ENCODE measurements around the gene AMHR2. TPM values are rescaled to one million over a fixed set of nuclear protein-coding genes. Genes with fewer than 3 reads are reported as not detected.

Gene AMHR2
- total and polyA plus RNA-seq, 3 donors from 2014 or later, result 33.9 to 42.1 (median 39.0) TPM

DNA sequence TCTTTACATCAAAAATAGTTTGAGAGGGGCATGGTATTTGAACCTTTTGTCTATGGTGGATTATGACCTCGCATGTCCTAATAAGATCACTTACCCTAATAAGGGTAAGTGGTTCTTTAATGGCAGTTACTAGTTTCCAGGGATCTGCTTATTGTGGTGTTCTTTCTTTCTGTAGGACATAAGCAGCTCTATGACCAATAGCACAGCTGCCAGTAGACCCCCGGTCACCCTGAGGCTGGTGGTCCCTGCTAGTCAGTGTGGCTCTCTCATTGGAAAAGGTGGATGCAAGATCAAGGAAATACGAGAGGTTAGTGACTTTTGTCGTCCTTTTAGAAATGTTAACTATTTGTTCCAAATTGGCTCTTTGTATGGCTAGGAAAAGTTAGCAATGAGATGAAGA is 35.4 kb downstream of the AMHR2 start:
- WGBS, 2 donors, result 67 to 70% methylated on average over 4 of the region's 4 CpGs
- H3K9me3 ChIP-seq, result no peaks in the 10 kb centered on the region
- H3K27ac ChIP-seq, result no peak overlapping the region
- peaks cover 18% of the 10 kb centered on the region for H3K4me1 ChIP-seq
- no peak overlapping the region for H3K4me3 ChIP-seq
- DNase-seq, result no peak
- H3K27me3 ChIP-seq, result no peaks in the 10 kb centered on the region
- TF ChIP-seq, protein P1, sequence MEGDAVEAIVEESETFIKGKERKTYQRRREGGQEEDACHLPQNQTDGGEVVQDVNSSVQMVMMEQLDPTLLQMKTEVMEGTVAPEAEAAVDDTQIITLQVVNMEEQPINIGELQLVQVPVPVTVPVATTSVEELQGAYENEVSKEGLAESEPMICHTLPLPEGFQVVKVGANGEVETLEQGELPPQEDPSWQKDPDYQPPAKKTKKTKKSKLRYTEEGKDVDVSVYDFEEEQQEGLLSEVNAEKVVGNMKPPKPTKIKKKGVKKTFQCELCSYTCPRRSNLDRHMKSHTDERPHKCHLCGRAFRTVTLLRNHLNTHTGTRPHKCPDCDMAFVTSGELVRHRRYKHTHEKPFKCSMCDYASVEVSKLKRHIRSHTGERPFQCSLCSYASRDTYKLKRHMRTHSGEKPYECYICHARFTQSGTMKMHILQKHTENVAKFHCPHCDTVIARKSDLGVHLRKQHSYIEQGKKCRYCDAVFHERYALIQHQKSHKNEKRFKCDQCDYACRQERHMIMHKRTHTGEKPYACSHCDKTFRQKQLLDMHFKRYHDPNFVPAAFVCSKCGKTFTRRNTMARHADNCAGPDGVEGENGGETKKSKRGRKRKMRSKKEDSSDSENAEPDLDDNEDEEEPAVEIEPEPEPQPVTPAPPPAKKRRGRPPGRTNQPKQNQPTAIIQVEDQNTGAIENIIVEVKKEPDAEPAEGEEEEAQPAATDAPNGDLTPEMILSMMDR (IDR thresholded peaks at IDR 0.05), result no peak
- no peak for TF ChIP-seq POLR2A (IDR thresholded peaks at IDR 0.05)
- H3K36me3 ChIP-seq (ENCODE audit: low read depth, missing control alignments), result no peaks in the 10 kb centered on the region
- intact Hi-C loops (cut with DNase I; ENCODE audit: low total_unique reads), result loop anchor here (10.0 kb wide), 1 partner anchor 46 kb away; the partner anchor contains the start of genes NPFF and TARBP2

DNA sequence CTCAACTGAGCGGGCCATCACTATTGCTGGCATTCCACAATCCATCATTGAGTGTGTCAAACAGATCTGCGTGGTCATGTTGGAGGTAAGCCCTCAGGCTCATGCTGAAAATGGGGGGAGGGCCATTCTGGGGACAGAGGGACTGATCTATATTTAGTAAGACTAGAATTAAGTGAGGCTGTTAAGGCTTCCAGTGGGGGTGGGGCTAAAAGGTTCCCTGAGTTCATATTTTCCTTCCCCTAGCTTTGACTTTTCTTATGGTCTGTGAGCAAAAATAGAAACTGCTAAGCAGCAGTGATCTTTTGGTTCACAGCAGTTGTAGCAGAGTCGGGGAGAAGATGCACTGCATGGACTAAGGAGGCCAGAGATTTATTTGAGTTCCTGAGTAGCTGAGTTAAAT is 37.4 kb downstream of the AMHR2 start:
- Histone ChIP-seq H3K4me1 (peaks cover 12% of the 10 kb centered on the region), H3K9me3 (no peaks in the 10 kb centered on the region), H3K4me3 (no peak overlapping the region), H3K27ac (no peak overlapping the region), H3K36me3 (ENCODE audit: low read depth, missing control alignments) (peaks cover 7% of the 10 kb centered on the region), H3K27me3 (no peaks in the 10 kb centered on the region)
- intact Hi-C loops (cut with DNase I; ENCODE audit: low total_unique reads), result no loop called here
- DNase-seq, result no peak
- 72 to 84% methylated on average over 3 of the region's 3 CpGs for WGBS, 2 donors
- TF ChIP-seq POLR2A (IDR thresholded peaks at IDR 0.05), result no peak

DNA sequence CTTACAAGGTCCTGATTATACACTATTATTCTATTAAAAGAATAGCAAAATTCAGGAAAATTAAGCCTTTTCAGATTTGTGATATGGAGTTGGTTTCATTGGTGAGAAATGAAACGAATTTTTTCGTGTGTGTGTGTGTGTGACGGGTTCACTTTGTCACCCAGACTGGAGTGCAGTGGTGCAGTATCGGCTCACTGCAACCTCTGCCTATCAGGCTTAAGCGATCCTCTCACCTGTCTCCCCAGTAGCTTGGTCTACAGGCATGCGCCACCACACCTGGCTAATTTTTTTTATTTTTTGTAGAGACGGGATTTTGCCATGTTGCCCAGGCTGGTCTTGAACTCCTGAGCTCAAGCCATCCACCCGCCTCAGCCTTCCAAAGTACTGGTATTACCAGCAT is 37.9 kb downstream of the AMHR2 start:
- TF ChIP-seq, protein P1 (IDR thresholded peaks at IDR 0.05), result no peak
- TF ChIP-seq POLR2A (IDR thresholded peaks at IDR 0.05), result no peak
- WGBS, 2 donors, result 78 to 80% methylated on average over 8 of the region's 8 CpGs
- intact Hi-C loops (cut with DNase I; ENCODE audit: low total_unique reads), result no loop called here
- H3K9me3 ChIP-seq, result no peaks in the 10 kb centered on the region
- peaks cover 10% of the 10 kb centered on the region for H3K4me1 ChIP-seq
- H3K27ac ChIP-seq, result no peak overlapping the region
- H3K4me3 ChIP-seq, result no peak overlapping the region
- no peaks in the 10 kb centered on the region for H3K27me3 ChIP-seq
- no peak for DNase-seq
- H3K36me3 ChIP-seq (ENCODE audit: low read depth, missing control alignments), result peaks cover 7% of the 10 kb centered on the region

DNA sequence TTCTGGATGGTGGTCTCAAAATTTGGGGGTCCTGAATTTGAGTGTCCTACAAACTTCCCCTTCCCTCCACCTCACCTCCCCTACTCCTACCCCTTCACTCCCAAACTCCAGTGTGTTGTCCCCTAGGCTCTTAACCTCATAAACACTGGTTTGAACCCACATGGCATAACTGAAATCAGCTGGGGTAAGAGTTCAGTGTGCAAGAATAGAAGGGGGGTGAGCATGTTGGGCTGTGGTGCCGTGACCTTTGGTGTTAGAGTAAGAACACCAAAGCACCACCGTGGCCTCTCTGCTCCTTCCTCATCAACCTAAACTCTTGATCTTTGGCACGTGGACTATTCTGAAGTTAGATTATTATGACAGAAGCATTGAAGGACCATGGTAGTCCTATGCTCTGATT is 39.3 kb downstream of the AMHR2 start:
- TF ChIP-seq, protein P1 (IDR thresholded peaks at IDR 0.05), result no peak
- H3K4me3 ChIP-seq, result no peak overlapping the region
- DNase-seq, result no peak
- peaks cover 10% of the 10 kb centered on the region for H3K4me1 ChIP-seq
- WGBS, 2 donors, result 53 to 56% methylated on average over 3 of the region's 3 CpGs
- peaks cover 7% of the 10 kb centered on the region for H3K36me3 ChIP-seq (ENCODE audit: low read depth, missing control alignments)
- H3K27me3 ChIP-seq, result no peaks in the 10 kb centered on the region
- H3K27ac ChIP-seq, result no peak overlapping the region
- intact Hi-C loops (cut with DNase I; ENCODE audit: low total_unique reads), result no loop called here
- no peaks in the 10 kb centered on the region for H3K9me3 ChIP-seq

DNA sequence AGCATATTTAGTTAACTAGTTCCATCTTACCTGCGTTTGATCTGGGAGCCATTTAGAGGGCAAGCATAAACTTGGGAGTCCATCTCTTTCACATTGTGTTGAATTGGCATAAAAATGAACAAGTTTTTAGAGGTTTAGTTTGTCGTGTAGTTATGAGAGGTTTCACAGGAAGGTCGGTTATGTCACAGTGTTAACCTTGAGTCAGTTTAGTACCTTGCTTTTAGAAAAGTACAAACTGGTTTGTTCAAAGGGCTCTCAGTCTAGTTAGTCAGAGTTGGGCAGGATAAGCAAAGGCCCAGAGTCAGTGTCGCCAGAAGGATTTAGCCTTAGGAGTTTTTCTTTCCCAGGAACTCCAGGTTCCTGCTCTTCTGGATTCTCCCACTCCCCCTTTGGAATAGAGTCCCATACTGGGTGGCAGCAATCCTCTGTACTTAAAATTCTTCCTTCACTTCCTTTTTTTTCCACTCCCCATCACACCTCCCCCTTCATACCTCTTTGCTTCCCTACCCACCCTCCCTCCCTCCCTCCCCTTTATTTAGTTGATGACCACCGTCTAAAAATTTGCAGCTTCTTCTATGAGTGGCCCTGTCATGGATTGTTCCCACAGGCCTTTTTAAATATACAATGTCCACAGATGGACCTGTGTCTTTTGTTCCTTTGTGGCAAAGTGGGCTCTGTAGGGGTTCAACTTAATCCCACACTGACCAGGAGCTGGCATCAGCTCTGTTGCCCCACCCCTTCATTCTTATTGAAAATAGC is 40.3 kb downstream of the AMHR2 start:
- Histone ChIP-seq H3K9me3 (no peaks in the 10 kb centered on the region), H3K4me1 (peaks cover 10% of the 10 kb centered on the region), H3K4me3 (no peak overlapping the region), H3K36me3 (ENCODE audit: low read depth, missing control alignments) (peaks cover 7% of the 10 kb centered on the region), H3K27me3 (no peaks in the 10 kb centered on the region), H3K27ac (no peak overlapping the region)
- no peak for DNase-seq
- intact Hi-C loops (cut with DNase I; ENCODE audit: low total_unique reads), result no loop called here
- WGBS, 2 donors, result 51 to 52% methylated on average over 5 of the region's 5 CpGs
- TF ChIP-seq, protein P1 (IDR thresholded peaks at IDR 0.05), result no peak
- TF ChIP-seq POLR2A (IDR thresholded peaks at IDR 0.05), result no peak

Measured in testis (tissue), 3 donors.